ENCODE measurements around the gene HPSE.

DNA sequence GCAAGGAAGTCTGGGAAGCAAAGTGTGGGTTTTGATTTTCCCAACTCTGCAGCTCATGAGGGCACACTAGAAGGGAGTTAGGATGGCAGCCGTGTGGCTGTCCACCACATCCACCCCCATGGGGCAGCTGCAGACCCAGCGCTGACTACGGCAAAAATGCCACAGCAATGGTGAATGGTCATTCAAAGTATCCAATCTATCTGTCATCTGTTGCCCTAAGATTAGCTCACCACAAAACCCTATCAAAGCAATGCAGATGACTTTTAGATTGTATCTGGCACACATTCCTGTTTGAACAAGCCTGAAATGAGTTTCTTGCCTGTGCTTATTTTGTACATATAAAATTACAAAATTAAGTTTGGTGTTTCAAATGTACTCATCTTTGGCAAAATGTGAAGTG lies 29.7 kb upstream of the HPSE start:
- TF ChIP-seq CTCF (conservative IDR thresholded peaks at IDR 0.05 in 1 of 2, IDR thresholded peaks at IDR 0.05 in 1 of 2; ENCODE audit: low read depth in 1 of 2, low read length in 2 of 2) (no peak), EZH2 (IDR thresholded peaks at IDR 0.05; ENCODE audit: low read length, missing control alignments) (no peak)

All from fibroblast of lung (primary cell).